ENCODE data around the gene CEBPZ. TPM values are rescaled to one million over a fixed set of nuclear protein-coding genes. Genes with fewer than 3 reads are reported as not detected.
"Not testable (repeated sequence)": the region's sequence is repeated elsewhere in the genome, so short reads cannot be mapped to it uniquely, and the experiment has no call there.

CEBPZ gene
- total RNA-seq, 1 donor from 2014 or later = 48.4 TPM

- no peak overlapping the region for H3K27ac Mint-ChIP-seq
- peaks cover 35% of the 10 kb centered on the region for H3K36me3 Mint-ChIP-seq (ENCODE audit: insufficient read depth)
- H3K27me3 Mint-ChIP-seq = no peaks in the 10 kb centered on the region
- H3K4me3 Mint-ChIP-seq (ENCODE audit: low read depth) = no peak overlapping the region
- H3K4me1 Mint-ChIP-seq (ENCODE audit: low read depth) = no peaks in the 10 kb centered on the region
- no peaks in the 10 kb centered on the region for H3K9me3 Mint-ChIP-seq (ENCODE audit: low read depth)
- TF ChIP-seq CTCF (IDR thresholded peaks at IDR 0.05; ENCODE audit: unreplicated experiment) = no peak
- DNase-seq (ENCODE audit: low spot score, unreplicated experiment) = no peak
These were observed 16.1 kb downstream of the CEBPZ start for GRCh38 chr2:37215250-37215649.

GRCh38 chr2:37211939-37212338 lies 19.5 kb downstream of the CEBPZ start:
- no peak for TF ChIP-seq CTCF (IDR thresholded peaks at IDR 0.05; ENCODE audit: unreplicated experiment)
- no peak overlapping the region for H3K4me3 Mint-ChIP-seq (ENCODE audit: low read depth)
- no peak overlapping the region for H3K27ac Mint-ChIP-seq
- DNase-seq (ENCODE audit: low spot score, unreplicated experiment) = no peak
- no peaks in the 10 kb centered on the region for H3K27me3 Mint-ChIP-seq
- H3K9me3 Mint-ChIP-seq (ENCODE audit: low read depth) = peaks cover 13% of the 10 kb centered on the region
- no peaks in the 10 kb centered on the region for H3K4me1 Mint-ChIP-seq (ENCODE audit: low read depth)
- H3K36me3 Mint-ChIP-seq (ENCODE audit: insufficient read depth) = peaks cover 60% of the 10 kb centered on the region

GRCh38 chr2:37211212-37211611 lies 20.2 kb downstream of the CEBPZ start:
- peaks cover 61% of the 10 kb centered on the region for H3K36me3 Mint-ChIP-seq (ENCODE audit: insufficient read depth)
- no peak for DNase-seq (ENCODE audit: low spot score, unreplicated experiment)
- no peaks in the 10 kb centered on the region for H3K27me3 Mint-ChIP-seq
- H3K27ac Mint-ChIP-seq = no peak overlapping the region
- no peaks in the 10 kb centered on the region for H3K4me1 Mint-ChIP-seq (ENCODE audit: low read depth)
- H3K4me3 Mint-ChIP-seq (ENCODE audit: low read depth) = no peak overlapping the region
- no peak for TF ChIP-seq CTCF (IDR thresholded peaks at IDR 0.05; ENCODE audit: unreplicated experiment)
- peaks cover 13% of the 10 kb centered on the region for H3K9me3 Mint-ChIP-seq (ENCODE audit: low read depth)

GRCh38 chr2:37206760-37207159 lies 24.6 kb downstream of the CEBPZ start:
- not testable (repeated sequence) for H3K27ac Mint-ChIP-seq; H3K27me3 Mint-ChIP-seq; H3K4me3 Mint-ChIP-seq (ENCODE audit: low read depth); DNase-seq (ENCODE audit: low spot score, unreplicated experiment); H3K4me1 Mint-ChIP-seq (ENCODE audit: low read depth)
- Mint-ChIP-seq H3K9me3 (ENCODE audit: low read depth) (peaks cover 16% of the 10 kb centered on the region), H3K36me3 (ENCODE audit: insufficient read depth) (peaks cover 80% of the 10 kb centered on the region)

GRCh38 chr2:37205689-37206341 lies 25.6 kb downstream of the CEBPZ start:
- H3K4me1 Mint-ChIP-seq (ENCODE audit: low read depth) = no peaks in the 10 kb centered on the region
- H3K27ac Mint-ChIP-seq = peak overlapping the region; percentile 71
- no peak overlapping the region for H3K4me3 Mint-ChIP-seq (ENCODE audit: low read depth)
- no peak for TF ChIP-seq CTCF (IDR thresholded peaks at IDR 0.05; ENCODE audit: unreplicated experiment)
- peaks cover 74% of the 10 kb centered on the region for H3K36me3 Mint-ChIP-seq (ENCODE audit: insufficient read depth)
- no peak for DNase-seq (ENCODE audit: low spot score, unreplicated experiment)
- no peaks in the 10 kb centered on the region for H3K27me3 Mint-ChIP-seq
- H3K9me3 Mint-ChIP-seq (ENCODE audit: low read depth) = peaks cover 16% of the 10 kb centered on the region

- DNase-seq (ENCODE audit: low spot score, unreplicated experiment); H3K27me3 Mint-ChIP-seq; H3K4me1 Mint-ChIP-seq (ENCODE audit: low read depth); H3K4me3 Mint-ChIP-seq (ENCODE audit: low read depth): not testable (repeated sequence)
- Mint-ChIP-seq H3K27ac (peak overlapping the region; percentile 81), H3K9me3 (ENCODE audit: low read depth) (peaks cover 16% of the 10 kb centered on the region), H3K36me3 (ENCODE audit: insufficient read depth) (peaks cover 69% of the 10 kb centered on the region)
These were observed 26.2 kb downstream of the CEBPZ start for GRCh38 chr2:37205071-37205661.

All from progenitor cell of endocrine pancreas (in vitro differentiated cells).